ENCODE results near the gene MGST3.
"Not testable (repeated sequence)": the region's sequence is repeated elsewhere in the genome, so short reads cannot be mapped to it uniquely, and the experiment has no call there.

The MGST3 gene

GRCh38 chr1:165630629-165631341 lies at the start of gene MGST3:
MGST3 (plus strand) TSS chr1:165631234; CDS start chr1:165649848, 18,614 bp downstream.
- peak; percentile 77 to 91 for DNase-seq (ENCODE audit: low read depth in 1 of 2, low spot score in 1 of 2)

- no peak for DNase-seq (ENCODE audit: low read depth in 1 of 2, low spot score in 1 of 2)
Measured at GRCh38 chr1:165581926-165582325, 49.1 kb upstream of the MGST3 start.

DNA sequence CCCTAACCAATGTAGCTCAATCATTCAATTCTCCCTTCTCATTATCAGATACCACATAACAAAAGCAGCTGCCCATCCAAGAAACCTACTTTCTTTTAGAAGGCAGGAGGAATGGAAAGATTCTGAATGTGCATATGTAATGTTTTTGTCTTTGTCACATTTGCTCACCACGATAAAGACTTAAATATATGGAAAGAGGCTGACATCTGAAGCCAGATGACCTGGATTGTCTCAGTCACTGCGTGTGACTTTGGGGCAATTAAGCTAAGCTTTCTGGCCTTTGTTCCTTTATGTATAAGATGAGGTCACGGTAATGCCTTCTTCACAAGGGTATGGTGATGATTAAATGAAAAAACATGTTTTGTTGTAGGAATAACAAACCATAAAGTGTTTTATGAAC lies 44.6 kb upstream of the MGST3 start:
- DNase-seq (ENCODE audit: low read depth in 1 of 2, low spot score in 1 of 2), result no peak

DNA sequence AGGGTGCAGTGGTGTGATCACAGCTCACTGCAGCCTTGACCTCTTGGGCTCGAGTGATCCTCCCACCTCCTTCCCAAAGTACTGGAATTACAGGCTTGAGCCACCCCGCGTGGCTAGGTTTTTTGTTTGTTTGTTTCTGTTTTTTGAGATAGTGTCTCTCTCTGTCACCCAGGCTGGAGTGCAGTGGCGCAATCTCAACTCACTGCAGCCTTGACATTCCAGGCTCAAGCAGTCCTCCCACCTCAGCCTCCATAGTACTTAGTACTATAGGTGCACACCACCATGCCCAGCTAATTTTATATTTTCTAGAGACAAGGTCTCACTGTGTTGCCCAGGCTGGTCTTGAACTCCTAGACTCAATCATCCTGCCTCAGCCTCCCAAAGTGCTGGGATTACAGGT lies 39.6 kb upstream of the MGST3 start:
- DNase-seq (ENCODE audit: low read depth in 1 of 2, low spot score in 1 of 2), result not testable (repeated sequence)

GRCh38 chr1:165592945-165593823 lies 37.9 kb upstream of the MGST3 start:
- DNase-seq (ENCODE audit: low read depth in 1 of 2, low spot score in 1 of 2), result peak; percentile 61 to 65

DNA sequence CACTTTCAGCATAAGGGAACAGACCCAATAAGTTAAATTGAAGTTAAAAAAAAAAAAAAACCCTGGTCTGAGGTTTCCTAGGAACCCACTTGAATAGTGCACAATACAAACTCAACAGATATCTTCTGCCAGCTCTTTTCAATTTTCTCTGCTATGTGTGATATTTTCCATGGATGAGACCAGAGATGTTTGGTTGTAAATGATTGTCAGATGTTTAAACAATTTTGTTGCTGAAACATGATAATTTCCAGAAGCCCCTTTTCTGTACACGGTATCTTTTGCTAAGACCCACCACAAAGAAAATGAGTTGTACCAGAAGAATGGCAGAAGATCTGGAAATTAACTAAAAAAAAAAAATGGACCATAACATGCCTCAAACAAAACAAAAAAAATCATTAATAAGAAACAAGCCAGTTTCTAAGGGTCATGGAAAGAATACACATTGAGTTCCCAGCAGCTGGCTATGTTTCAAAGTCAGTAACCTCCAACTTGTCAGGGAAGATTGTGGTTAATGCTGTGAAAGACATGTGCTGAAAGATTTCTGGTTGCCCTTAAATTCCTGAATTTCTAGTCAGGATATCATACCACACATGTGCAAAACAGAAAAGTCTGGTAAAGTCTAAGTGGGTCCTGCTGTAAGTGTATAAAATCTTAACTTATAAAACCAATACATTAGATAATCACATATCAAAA lies 35.6 kb upstream of the MGST3 start:
- DNase-seq (ENCODE audit: low read depth in 1 of 2, low spot score in 1 of 2), result no peak

GRCh38 chr1:165597883-165598675 lies 33.0 kb upstream of the MGST3 start:
- peak; percentile 68 to 85 for DNase-seq (ENCODE audit: low read depth in 1 of 2, low spot score in 1 of 2)

DNA sequence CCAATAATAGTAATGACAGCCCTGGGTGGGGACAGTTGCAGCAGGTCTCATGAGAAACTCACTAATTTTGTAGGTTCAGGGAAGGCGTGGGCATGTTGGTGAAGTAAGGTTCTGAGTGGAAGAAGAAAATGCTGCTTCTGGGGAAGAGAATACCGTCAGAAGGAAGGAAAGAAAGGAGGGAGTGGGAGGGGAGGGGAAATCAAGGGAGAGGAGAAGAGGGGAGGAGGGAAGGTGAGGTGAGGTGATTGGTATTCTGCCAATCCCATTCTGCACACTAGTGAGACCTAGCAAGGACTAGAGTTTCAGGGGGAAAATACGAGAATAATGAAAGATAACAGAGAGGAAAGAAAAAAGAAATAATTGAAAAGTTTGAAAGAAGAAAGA lies 32.4 kb upstream of the MGST3 start:
- DNase-seq (ENCODE audit: low read depth in 1 of 2, low spot score in 1 of 2), result no peak

DNA sequence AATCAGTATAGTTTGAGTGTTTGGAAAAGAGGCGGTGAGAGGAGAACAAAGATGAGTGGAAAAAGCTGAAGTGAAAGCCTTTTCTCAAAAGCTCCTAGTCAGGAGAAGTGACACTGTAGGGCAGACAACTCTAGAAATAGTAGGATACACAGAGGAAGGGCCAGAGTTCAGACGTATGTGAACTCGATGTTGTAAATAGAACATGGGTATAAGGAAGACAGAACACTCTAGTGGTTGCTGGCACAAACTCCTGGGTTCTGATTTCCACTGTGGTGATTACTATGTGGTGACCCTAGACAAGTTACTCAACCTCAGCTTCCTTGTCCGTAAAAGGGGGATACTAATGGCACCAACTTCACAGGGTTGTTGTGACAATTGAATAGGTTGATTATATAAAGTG lies 30.2 kb upstream of the MGST3 start:
- DNase-seq (ENCODE audit: low read depth in 1 of 2, low spot score in 1 of 2), result no peak

GRCh38 chr1:165603810-165604209 lies 27.2 kb upstream of the MGST3 start:
- no peak for DNase-seq (ENCODE audit: low read depth in 1 of 2, low spot score in 1 of 2)

DNA sequence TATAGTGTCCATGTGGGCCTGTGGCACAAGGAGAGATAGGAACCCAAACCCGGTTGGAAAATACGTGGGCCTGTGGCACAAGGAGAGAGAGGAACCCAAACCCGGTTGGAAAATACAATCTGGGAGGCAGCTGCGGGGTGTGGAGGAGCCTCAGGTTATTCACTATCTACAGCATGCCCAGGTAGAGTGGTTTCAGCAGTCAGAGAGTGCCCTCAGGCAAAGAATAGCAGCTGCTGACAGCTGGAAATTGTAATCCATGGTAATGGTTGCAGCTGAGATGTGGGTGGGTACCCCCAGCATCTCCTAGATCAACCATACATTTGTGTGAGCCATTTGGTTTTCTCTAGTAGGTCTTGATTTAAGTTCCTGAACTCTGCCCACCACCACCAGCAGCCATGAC lies 25.8 kb upstream of the MGST3 start:
- DNase-seq (ENCODE audit: low read depth in 1 of 2, low spot score in 1 of 2), result no peak

DNA sequence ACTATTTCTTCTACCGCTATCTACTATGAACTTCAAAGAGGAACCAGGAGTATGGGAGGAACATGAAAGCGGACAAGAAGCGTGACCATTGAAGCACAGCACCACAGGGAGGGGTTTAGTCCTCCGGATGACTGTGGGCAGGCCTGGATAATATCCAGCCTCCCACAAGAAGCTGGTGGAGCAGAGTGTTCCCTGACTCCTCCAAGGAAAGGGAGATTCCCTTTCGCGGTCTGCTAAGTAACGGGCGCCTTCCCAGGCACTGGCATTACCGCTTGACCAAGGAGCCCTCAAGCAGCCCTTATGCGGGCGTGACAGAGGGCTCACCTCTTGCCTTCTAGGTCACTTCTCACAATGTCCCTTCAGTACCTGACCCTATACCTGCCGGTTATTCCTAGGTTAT lies 24.4 kb upstream of the MGST3 start:
- DNase-seq (ENCODE audit: low read depth in 1 of 2, low spot score in 1 of 2), result not testable (repeated sequence)

DNA sequence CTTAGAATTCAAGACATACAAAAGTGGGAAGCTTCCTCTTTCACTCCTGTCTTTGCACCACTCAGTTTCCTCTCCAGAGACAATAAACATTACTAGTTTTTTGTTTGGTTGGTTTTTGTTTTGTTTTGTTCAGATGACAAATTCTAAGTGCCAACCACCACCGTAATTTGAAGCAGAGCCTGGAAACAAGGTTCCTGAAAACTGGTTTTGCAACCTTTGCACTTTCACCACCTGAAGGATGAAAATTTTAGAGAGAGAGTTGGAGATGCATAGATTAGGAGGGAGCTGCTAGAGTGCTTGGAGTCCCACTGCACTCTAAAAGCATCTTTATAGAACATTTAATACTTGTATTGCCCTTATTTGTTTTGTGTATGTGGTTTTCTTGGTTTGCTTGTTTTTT lies 20.2 kb upstream of the MGST3 start:
- DNase-seq (ENCODE audit: low read depth in 1 of 2, low spot score in 1 of 2), result no peak

DNA sequence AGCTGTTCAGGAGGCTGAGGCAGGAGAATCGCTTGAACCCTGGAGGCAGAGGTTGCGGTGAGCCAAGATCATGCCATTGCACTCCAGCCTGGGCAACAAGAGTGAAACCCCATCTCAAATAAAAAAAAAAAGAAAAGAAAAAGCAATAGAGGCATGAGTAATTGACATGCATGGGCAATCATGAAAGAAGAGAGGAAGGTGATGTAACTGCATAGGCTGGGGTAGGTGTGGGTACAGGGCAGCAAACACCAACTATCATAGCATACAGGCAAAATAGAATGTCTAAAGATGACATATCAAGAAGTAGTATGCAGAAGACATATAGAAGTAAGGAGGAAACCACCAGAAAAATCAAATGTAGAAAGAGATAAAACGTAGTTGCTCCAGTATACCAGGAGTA lies 19.0 kb upstream of the MGST3 start:
- no peak for DNase-seq (ENCODE audit: low read depth in 1 of 2, low spot score in 1 of 2)

DNA sequence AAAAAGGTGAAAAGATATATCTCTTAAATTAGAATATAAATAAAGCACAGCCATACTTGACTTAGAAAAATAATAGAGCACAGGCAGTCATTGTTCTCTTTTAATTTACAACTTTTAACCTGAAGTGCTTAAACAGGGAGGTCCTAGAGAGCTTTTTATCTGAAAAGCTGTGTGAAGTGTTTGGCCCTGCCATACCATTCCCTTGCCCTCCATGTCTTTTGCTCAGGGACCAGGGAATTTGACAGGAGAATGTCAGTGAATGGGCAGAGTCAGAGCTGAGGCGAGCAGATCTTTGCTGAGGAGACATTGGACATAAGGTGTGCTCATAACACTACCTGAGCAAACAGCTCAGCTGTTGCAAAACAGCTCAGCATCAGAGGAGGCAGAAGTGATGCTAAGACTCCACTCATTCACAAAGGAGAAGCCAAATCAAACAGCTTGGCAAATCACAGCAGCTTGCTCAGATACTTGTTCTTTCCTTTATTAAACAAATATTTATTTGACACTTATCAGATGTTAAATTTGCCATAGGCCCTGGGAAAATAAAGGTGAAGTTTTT lies 14.9 kb upstream of the MGST3 start:
- no peak for DNase-seq (ENCODE audit: low read depth in 1 of 2, low spot score in 1 of 2)

GRCh38 chr1:165616987-165617546 lies 14.0 kb upstream of the MGST3 start:
- DNase-seq (ENCODE audit: low read depth in 1 of 2, low spot score in 1 of 2), result no peak

DNA sequence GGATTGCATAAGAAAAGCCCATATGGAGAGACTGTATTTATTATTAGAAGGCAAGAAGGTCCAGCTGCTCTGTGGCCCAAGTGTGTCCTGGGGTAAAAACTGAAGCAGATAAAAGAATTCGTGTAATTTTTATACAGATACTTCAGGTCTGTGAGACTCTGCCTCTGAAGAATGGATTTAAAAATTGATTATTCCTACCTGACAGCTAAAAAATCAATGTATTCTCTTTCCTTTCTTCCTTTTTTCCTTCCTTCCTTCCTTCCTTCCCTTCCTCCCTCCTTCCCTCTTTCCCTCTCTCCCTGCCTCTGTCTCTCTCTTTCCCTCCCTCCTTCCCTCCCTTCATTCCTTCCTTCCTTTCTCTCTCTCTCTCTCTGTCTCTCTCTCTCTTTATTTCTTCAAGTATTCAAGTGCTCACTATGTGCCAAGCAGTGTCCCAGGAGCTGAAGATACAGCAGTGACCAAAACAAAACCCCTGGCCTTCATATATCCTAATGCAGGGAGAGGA lies 11.3 kb upstream of the MGST3 start:
- DNase-seq (ENCODE audit: low read depth in 1 of 2, low spot score in 1 of 2), result no peak

DNA sequence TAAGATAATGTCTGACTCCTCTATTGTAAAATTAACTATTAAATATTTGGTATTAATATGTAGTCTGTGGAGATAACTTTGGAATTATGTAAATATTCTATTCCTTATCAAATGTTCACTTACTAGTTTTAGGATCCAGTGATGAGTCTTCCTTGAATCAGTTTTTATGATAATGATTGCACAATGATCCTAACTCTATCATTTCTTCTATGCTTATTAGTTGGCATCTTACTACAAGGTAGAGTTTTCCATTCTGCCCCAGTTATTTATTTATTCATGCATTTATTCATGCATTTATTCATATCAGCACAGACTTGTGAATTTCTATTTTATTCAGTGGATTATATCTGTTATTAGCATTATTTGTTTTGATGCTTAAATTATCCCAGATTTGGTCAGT lies 7.4 kb upstream of the MGST3 start:
- DNase-seq (ENCODE audit: low read depth in 1 of 2, low spot score in 1 of 2), result no peak

DNA sequence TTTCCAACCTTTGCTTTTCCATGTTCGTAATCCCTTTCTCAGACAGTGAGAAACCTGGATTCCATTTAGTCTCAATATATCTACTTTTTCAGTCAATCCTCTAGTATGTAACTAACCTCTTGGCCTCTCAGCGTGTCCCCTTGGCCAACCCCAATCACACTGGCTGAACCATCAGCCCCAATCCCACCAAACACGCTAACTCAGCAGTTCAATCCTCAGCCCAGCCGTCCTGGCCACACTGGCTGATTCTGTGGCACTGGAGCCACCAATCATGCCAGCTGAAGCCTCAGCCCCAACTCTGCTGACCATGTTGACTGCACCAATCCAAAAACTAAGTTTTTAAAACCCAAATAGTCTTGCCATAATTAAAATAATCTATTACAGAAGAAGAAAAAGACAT lies 6.6 kb upstream of the MGST3 start:
- no peak for DNase-seq (ENCODE audit: low read depth in 1 of 2, low spot score in 1 of 2)

DNA sequence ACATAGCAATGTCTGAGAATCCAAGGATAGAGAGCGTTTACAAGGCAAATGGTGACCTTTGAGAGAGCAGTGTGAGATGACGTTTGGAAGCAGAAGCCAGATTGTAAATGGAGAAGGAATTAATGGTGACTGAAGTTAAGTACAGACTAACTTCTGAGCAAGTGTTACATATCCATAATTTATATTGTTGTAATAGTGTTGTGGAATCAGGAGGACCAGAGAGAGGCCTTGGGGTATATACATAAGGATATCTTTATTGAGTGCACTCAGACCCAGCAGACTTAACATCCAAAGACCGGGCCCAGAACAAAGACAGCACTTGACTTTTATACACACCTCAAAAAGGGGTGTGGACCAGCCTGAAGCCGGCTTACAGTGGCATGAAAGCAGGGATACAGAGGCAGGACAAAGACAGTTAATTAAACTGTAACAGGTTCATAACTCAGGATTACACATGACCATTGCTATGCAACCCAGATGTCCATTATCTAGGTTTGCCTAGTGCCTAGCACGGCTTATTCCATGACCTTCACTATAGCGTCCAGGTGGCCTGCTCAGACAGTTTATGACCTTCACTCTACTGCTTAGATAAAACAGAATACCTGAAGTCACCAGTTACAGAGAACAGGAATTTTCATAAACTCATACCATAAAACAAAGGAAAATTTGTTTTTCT lies 2.7 kb upstream of the MGST3 start:
- DNase-seq (ENCODE audit: low read depth in 1 of 2, low spot score in 1 of 2), result no peak
